ENCODE data around the gene MAP7.
"Not testable (repeated sequence)": the region's sequence is repeated elsewhere in the genome, so short reads cannot be mapped to it uniquely, and the experiment has no call there.

MAP7 gene

GRCh38 chr6:136412410-136412809, 137.8 kb downstream of the MAP7 start:
- no peak for DNase-seq

- DNase-seq = no peak
Observed at GRCh38 chr6:136411453-136412354, 138.5 kb downstream of the MAP7 start.

DNA sequence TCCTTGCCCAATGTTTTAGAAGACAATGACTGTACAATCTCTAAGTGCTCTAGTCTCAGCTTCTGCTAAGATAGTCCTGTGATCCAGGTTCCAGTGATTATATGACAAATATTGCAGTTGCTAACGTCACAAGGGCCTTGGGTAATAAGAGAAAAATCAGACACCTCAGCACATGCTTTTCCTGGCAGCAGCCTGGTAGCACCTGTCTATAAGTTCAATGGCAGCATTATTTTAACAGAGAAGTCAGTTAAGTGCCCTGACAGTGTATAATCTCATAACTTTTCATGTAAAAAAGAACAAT, 139.2 kb downstream of the MAP7 start:
- DNase-seq = no peak

GRCh38 chr6:136410201-136411024, 139.8 kb downstream of the MAP7 start:
- no peak for DNase-seq

DNA sequence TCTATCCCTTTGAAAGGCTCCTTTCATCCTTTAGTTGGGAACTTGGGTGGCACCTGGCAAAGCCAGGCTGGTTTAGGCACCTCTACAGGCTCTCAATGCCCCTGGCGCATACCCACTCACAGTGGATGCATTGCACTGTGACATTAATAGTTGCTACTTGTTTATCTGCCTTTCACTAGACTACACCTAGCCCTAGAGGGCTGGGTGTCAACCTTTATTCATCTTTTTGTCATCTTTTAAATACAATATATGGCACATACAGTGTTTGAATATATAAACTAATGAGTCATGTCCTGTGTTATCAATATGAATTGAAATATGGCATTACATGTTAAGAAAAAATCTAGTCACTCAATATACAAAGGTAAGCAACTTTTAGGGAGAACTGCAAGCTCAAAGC, 140.6 kb downstream of the MAP7 start:
- no peak for DNase-seq

GRCh38 chr6:136408204-136408603, 142.0 kb downstream of the MAP7 start:
- no peak for DNase-seq

- DNase-seq = no peak
Observed at GRCh38 chr6:136405420-136406029, 144.7 kb downstream of the MAP7 start.

DNA sequence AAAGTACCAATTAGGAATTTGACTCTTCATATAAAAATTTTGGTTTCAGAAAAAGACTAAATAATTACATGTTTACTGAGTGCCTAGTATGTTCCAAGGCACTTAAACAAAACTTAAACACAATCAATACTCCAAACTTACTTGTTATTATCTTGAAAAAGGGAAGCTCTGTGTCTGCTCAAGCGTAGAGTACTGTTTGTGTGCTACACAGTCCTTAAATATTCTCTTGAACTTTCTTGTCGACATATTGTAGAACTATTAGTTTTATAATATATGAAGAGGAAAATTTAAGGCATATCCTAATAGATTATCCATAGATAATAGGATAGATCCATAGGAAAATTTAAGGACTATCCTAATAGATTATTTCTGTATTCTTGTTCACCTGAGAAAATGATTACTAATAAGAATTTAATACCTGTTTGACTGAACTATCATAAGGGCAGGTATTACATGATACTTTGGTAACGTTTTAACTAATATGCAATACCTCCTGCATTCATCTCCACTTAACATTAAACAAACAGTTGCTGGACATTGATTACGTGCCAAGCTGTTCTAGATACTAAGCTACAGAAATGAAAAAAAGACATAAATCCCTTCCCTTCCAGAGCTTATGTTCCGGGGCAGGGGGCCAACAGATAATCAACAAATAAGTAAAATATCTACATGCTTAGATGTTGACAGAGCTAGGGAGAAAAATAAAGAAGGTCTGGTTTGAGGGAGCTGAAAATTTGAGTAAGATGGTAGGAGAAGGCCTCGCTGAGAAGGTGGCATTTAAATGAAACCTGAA, 145.4 kb downstream of the MAP7 start:
- no peak for DNase-seq

GRCh38 chr6:136404007-136404406, 146.2 kb downstream of the MAP7 start:
- DNase-seq = no peak

DNA sequence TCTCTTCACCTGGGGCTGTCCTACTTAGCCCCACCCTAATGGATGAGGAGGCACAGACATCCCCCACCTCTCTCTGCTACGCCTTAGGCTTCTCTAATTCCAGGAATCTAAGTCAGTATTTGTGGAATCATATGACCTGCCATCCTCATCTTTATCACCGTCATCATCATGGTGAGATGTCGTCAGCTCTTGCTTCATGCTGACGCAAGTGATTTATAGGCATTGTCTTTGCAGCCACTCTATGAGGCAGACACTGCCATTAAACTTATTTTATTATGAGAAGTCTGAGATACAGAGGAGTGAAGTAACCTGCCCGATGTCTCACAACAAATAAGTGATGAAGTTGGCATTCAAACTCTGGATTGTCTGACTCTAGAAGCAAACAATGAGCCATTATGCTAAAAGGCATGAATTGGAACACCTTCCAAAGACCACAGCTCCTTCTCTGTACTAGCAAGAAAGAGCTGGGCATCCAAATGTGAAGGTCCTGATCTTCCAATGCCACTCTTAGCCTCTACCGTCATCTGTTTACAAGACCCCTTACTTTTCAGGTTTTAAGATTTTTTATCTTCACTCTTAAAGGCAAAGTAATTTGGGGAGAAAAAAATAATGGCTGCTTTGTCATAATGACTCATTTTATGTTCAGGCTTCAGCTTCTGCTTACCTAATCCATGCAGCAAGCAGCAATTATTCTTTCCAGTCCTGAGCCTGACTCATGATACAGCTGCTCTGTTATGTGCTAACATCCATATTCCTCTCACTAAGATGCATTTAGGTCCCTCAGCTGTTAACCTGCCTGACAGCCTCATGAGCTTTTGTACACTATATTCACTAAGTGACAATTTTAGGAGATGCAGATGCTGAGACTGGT, 146.9 kb downstream of the MAP7 start:
- no peak for DNase-seq

GRCh38 chr6:136401749-136402148, 148.5 kb downstream of the MAP7 start:
- no peak for DNase-seq

GRCh38 chr6:136401236-136401635, 149.0 kb downstream of the MAP7 start:
- DNase-seq = not testable (repeated sequence)

DNA sequence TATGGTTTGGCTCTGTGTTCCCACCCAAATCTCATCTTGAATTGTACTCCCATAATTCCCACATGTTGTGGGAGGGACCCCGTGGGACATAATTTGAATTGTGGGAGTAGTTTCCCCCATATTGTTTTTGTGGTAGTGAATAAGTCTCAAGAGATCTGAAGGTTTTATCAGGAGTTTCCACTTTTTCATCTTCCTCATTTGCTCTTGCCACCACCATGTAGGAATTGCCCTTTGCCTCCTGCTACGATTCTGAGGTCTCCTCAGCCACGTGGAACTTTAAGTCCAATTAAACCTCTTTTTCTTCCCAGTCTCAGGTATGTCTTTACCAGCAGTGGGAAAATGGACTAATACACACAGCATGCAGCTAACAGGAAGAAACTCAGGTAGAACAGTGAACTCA, 151.8 kb downstream of the MAP7 start:
- DNase-seq = no peak

DNA sequence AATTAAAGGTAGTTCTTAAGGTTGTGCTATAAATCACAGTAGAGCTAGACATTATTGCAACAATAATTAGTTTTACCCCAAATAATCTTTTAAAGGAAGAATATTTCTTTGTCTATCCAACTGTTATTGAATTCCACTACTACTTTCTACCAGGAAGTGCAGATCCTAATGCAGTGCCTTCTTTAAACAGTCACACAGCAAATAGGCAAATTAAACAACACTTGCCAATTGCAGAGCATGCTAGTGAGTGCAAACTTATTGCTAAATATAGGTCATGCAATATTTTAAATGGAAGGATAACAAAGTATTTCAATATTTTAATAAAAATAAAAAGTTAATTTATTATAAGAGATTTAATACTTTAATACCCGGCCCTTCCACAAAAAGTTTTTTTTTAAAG, 153.3 kb downstream of the MAP7 start:
- no peak for DNase-seq

GRCh38 chr6:136390959-136391358, 159.3 kb downstream of the MAP7 start:
- DNase-seq = not testable (repeated sequence)

GRCh38 chr6:136387316-136387715, 162.9 kb downstream of the MAP7 start:
- DNase-seq = no peak

DNA sequence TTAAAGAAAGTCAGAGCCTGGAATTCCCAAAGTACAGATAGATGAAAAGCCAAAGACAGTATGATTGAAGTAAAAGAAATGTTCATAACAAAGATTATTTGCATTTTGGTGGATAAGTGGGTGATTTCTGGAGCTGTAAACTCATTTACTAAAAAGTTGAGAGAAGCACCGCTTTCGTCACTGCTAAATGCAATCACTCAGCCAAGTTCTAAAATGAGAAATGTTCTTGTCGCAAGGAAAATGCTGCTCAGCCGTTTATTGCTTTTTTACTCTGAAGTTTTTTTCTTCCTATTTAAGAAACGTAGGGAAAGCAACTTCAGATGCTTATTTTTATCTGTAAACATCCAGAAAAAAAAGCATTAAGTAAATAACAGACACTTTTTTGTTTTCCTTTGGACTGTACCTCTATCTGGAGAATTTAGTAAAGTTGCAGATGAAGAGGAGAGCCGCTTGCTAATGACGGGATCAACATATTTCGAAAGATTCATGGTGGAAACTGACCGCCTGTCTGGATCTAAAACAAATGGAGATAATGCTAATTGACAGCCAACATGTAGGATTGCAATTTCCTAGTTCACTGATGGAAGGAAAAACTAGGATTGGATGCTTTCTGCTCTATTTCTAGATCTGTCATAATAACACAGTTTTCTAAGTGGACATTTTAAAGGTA, 166.8 kb downstream of the MAP7 start:
- no peak for DNase-seq

- no peak for DNase-seq
Observed at GRCh38 chr6:136382676-136383252, 167.5 kb downstream of the MAP7 start.

GRCh38 chr6:136378888-136379287, 171.3 kb downstream of the MAP7 start:
- DNase-seq = no peak

- not testable (repeated sequence) for DNase-seq
Observed at GRCh38 chr6:136375836-136376235, 174.4 kb downstream of the MAP7 start.

DNA sequence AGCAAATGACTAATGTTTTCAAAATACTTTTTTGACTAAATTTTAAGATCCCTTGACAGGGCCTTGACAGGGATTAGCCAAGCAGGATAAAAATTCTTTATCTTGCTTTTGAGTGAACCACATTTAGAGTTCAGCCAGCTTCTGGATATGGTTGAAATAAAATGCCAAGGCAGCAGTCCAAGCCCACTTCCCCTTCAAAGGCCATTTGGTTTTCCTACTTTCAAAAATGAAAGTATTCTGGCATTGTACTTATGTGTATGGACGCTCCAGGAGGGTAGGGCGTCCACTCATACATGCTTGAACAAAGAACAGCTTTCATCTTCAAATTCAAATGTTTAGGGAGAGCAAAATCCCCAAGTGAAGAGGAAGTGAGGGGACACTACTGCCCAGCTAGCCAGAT, 178.3 kb downstream of the MAP7 start:
- DNase-seq = no peak

Measured in DMS153 (cell line).